HCT116 (cell line): ENCODE results near the gene OPRD1. TPM values are rescaled to one million over a fixed set of nuclear protein-coding genes. Genes with fewer than 3 reads are reported as not detected.

ENCODE experiments used
- ATAC-seq: fragments of 200-7000 bp; cut with Tn5 transposase; 2 replicates; pipeline ENCODE4 v1.9.1; 2020; ENCODE audit warnings: mild to moderate bottlenecking, moderate library complexity
- BruUV-seq: library from RNA; stranded (reverse); fragments of 400-500 nt; replicated peaks from 2 replicates; lab custom pipeline; 2021; lab: Mats Ljungman, UMichigan
- CTCF ChIA-PET: fragments of 300-600 bp; sonication (Branson Sonifier 250); formaldehyde crosslinking; loops from one replicate; lab custom pipeline; 2021; ENCODE audit warnings: antibody characterized with exemption; lab: Charles Lee
- POLR2A ChIA-PET: fragments of 300-600, 350-600 bp; sonication (Branson Sonifier 250); formaldehyde crosslinking; loops from one replicate; lab custom pipeline; 2021; ENCODE audit warnings: antibody characterized with exemption; lab: Charles Lee
- RAD21 ChIA-PET, 2 experiments: fragments of 300-600 bp; sonication (Branson Sonifier 250); formaldehyde crosslinking; loops; one replicate each; lab custom pipeline; 2023; ENCODE audit warnings: low total read pairs in 2 of 2; ENCODE audit not compliant: uncharacterized antibody in 2 of 2, unreplicated experiment in 2 of 2, low non-redundant PET in 1 of 2; lab: Charles Lee
- DNase-seq: peaks from one replicate; pipeline ENCODE4 v3.0.0-alpha.2; 2010; ENCODE audit warnings: low read depth, low spot score
- H2AFZ ChIP-seq: fragments of 200-600 bp; shearing (Covaris generic), sonication (generic); 2 replicates; pipeline ENCODE4 v1.6.1; 2017; ENCODE audit warnings: low read depth, mixed run types, mixed read lengths, antibody characterized with exemption, low read length; ENCODE audit not compliant: poor library complexity, severe bottlenecking
- H3K27ac ChIP-seq: 2 replicates; pipeline ENCODE4 v1.5.1; 2012; ENCODE audit warnings: low read depth, low read length
- H3K27me3 ChIP-seq: fragments of 200-600 bp; sonication (generic); 2 replicates; pipeline ENCODE4 v1.6.1; 2016; ENCODE audit warnings: mixed run types, low read length, mixed read lengths; ENCODE audit not compliant: insufficient read depth
- H3K36me3 ChIP-seq, 2 experiments: fragments of 200-500 bp in 1 of 2; fragments of 200-600 bp in 1 of 2; sonication (Bioruptor generic) in 1 of 2; sonication (generic) in 1 of 2; 2 replicates each; pipeline versions ENCODE4 v1.5.1 to v1.6.1; 2014 to 2016; ENCODE audit warnings: low read length in 2 of 2, inconsistent platforms in 1 of 2, mixed read lengths in 1 of 2, mixed run types in 1 of 2; ENCODE audit not compliant: insufficient read depth in 2 of 2, control insufficient read depth in 1 of 2
- H3K4me1 ChIP-seq, 2 experiments: fragments of 200-600 bp in 1 of 2; sonication (generic) in 1 of 2; 2 replicates each; pipeline versions ENCODE4 v1.5.1 to v1.6.1; 2012 to 2017; ENCODE audit warnings: low read length in 2 of 2, inconsistent platforms in 1 of 2, mild to moderate bottlenecking in 1 of 2, mixed read lengths in 1 of 2, mixed run types in 1 of 2, moderate library complexity in 1 of 2; ENCODE audit not compliant: insufficient read depth in 2 of 2, control insufficient read depth in 1 of 2
- H3K4me2 ChIP-seq: fragments of 200-600 bp; sonication (generic); 2 replicates; pipeline ENCODE4 v1.6.1; 2017; ENCODE audit warnings: mixed run types, low read length, mixed read lengths
- H3K4me3 ChIP-seq, 2 experiments: fragments of 200-600 bp in 1 of 2; sonication (generic) in 1 of 2; replicated peaks in 1 of 2; 2 replicates each; pipeline ENCODE4 v1.5.1; 2011 to 2016; ENCODE audit warnings: low read length in 2 of 2, control low read depth in 1 of 2, low read depth in 1 of 2, mild to moderate bottlenecking in 1 of 2, mixed read lengths in 1 of 2, mixed run types in 1 of 2
- H3K79me2 ChIP-seq: fragments of 200-600 bp; sonication (generic); 2 replicates; pipeline ENCODE4 v1.6.1; 2017; ENCODE audit warnings: mild to moderate bottlenecking, mixed run types, low read length, moderate library complexity, mixed read lengths; ENCODE audit not compliant: insufficient read depth
- H3K9ac ChIP-seq: fragments of 200-600 bp; sonication (generic); 2 replicates; pipeline ENCODE4 v1.6.1; 2016; ENCODE audit warnings: low read length, mixed read lengths
- H3K9me2 ChIP-seq: fragments of 200-600 bp; sonication (generic), shearing (Covaris generic); 2 replicates; pipeline ENCODE4 v1.6.1; 2017; ENCODE audit warnings: mixed run types, mild to moderate bottlenecking, moderate library complexity; ENCODE audit not compliant: insufficient read depth
- H3K9me3 ChIP-seq, 2 experiments: fragments of 200-500 bp in 1 of 2; fragments of 200-600 bp in 1 of 2; sonication (Bioruptor generic) in 1 of 2; sonication (generic) in 1 of 2; 2 replicates each; pipeline ENCODE4 v1.6.1; 2014 to 2017; ENCODE audit warnings: low read length in 2 of 2, mixed read lengths in 2 of 2, inconsistent platforms in 1 of 2, low read depth in 1 of 2, mild to moderate bottlenecking in 1 of 2, mixed run types in 1 of 2, moderate library complexity in 1 of 2; ENCODE audit not compliant: control insufficient read depth in 1 of 2, insufficient read depth in 1 of 2
- H4K20me1 ChIP-seq: fragments of 200-600 bp; sonication (generic), shearing (Covaris generic); 2 replicates; pipeline ENCODE4 v1.6.1; 2017; ENCODE audit warnings: mixed run types, mild to moderate bottlenecking, moderate library complexity; ENCODE audit not compliant: insufficient read depth
- CBX3 ChIP-seq: IDR thresholded peaks from 2 replicates; pipeline ENCODE4 v1.6.1; 2012; ENCODE audit warnings: low read depth
- EGR1 ChIP-seq: IDR thresholded peaks from 2 replicates; pipeline ENCODE4 v1.6.1; 2012; ENCODE audit warnings: low read depth
- ELF1 ChIP-seq: IDR thresholded peaks from 2 replicates; pipeline ENCODE4 v1.6.1; 2012; ENCODE audit warnings: low read depth, borderline replicate concordance
- EZH2 ChIP-seq: fragments of 200-600 bp; sonication (generic); IDR thresholded peaks from 2 replicates; pipeline ENCODE4 v1.6.1; 2017; ENCODE audit warnings: antibody characterized with exemption, mixed run types
- FOSL1 ChIP-seq: IDR thresholded peaks from 2 replicates; pipeline ENCODE4 v1.6.1; 2012; ENCODE audit warnings: low read depth
- JUND ChIP-seq: IDR thresholded peaks from 2 replicates; pipeline ENCODE4 v1.6.1; 2012
- POLR2AphosphoS5 ChIP-seq: IDR thresholded peaks from 2 replicates; pipeline ENCODE4 v1.6.1; 2011; ENCODE audit warnings: mild to moderate bottlenecking, low read depth, low read length, moderate library complexity
- RAD21 ChIP-seq: IDR thresholded peaks from 2 replicates; pipeline ENCODE4 v1.6.1; 2012; ENCODE audit warnings: low read depth, mild to moderate bottlenecking
- TCF7L2 ChIP-seq: IDR thresholded peaks from 2 replicates; pipeline ENCODE4 v1.7.0; 2011; ENCODE audit warnings: borderline replicate concordance, inconsistent platforms; ENCODE audit not compliant: insufficient read depth, insufficient read length; ENCODE audit errors: extremely low read depth
- YY1 ChIP-seq: IDR thresholded peaks from 2 replicates; pipeline ENCODE4 v1.6.1; 2011; ENCODE audit warnings: low read length, low read depth, moderate library complexity, mild to moderate bottlenecking; ENCODE audit not compliant: insufficient replicate concordance; ENCODE audit errors: extremely low read depth
- ZNF274 ChIP-seq: fragments of 200-500 bp; sonication (Bioruptor generic); IDR thresholded peaks from 2 replicates; pipeline ENCODE4 v1.6.1; 2014; ENCODE audit warnings: mild to moderate bottlenecking, low read depth, low read length, inconsistent platforms
- intact Hi-C: fragments of 100-400 bp; cut with micrococcal nuclease; formaldehyde crosslinking; loops from 2 replicates; pipeline ENCODE4 v1.10.0; 2022
- total RNA-seq: library from RNA; stranded (reverse); gene quantifications from one replicate; pipeline ENCODE4 v1.2.1, GENCODE V29; 2021; ENCODE audit not compliant: unreplicated experiment
- TF ChIP-seq, protein P1 (sequence below): IDR thresholded peaks from 2 replicates; pipeline ENCODE4 v1.6.1; 2012; ENCODE audit warnings: low read depth
- TF ChIP-seq, protein P2 (sequence below), 3 experiments: fragments of 200-600 bp in 1 of 3; sonication (generic) in 1 of 3; IDR thresholded peaks in 2 of 3; conservative IDR thresholded peaks in 1 of 3; 2 replicates each; pipeline ENCODE4 v1.5.1; 2012 to 2017; ENCODE audit warnings: low read depth in 2 of 3, low read length in 2 of 3, antibody characterized with exemption in 1 of 3, borderline replicate concordance in 1 of 3, control low read depth in 1 of 3, mild to moderate bottlenecking in 1 of 3, mixed read lengths in 1 of 3, mixed run types in 1 of 3, moderate library complexity in 1 of 3; ENCODE audit not compliant: insufficient read depth in 1 of 3
- TF ChIP-seq, protein P3 (sequence below): IDR thresholded peaks from 2 replicates; pipeline ENCODE4 v1.6.1; 2011; ENCODE audit warnings: mild to moderate bottlenecking, low read length, moderate library complexity; ENCODE audit not compliant: insufficient replicate concordance; ENCODE audit errors: extremely low read depth
- TF ChIP-seq, protein P4 (sequence below): IDR thresholded peaks from 2 replicates; pipeline ENCODE4 v1.6.1; 2012

Gene OPRD1
- total RNA-seq, 1 experiment from 2014 or later = not detected

DNA sequence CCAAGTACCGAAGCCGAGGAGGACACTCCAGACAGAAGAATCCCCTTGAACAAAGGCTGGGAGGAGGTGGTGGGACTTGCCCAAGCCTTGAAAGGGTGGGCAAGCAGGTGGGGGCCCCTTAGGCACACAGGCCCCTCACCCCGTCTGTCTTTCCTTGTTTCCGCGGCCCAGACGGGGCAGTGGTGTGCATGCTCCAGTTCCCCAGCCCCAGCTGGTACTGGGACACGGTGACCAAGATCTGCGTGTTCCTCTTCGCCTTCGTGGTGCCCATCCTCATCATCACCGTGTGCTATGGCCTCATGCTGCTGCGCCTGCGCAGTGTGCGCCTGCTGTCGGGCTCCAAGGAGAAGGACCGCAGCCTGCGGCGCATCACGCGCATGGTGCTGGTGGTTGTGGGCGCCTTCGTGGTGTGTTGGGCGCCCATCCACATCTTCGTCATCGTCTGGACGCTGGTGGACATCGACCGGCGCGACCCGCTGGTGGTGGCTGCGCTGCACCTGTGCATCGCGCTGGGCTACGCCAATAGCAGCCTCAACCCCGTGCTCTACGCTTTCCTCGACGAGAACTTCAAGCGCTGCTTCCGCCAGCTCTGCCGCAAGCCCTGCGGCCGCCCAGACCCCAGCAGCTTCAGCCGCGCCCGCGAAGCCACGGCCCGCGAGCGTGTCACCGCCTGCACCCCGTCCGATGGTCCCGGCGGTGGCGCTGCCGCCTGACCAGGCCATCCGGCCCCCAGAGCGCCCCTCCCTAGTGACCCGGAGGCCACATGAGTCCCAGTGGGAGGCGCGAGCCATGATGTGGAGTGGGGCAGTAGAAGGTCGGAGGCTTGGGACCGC, 50.8 kb downstream of the OPRD1 start (continued):
- TF ChIP-seq YY1 (no peak), CBX3 (no peak)
- TF ChIP-seq, protein P1, sequence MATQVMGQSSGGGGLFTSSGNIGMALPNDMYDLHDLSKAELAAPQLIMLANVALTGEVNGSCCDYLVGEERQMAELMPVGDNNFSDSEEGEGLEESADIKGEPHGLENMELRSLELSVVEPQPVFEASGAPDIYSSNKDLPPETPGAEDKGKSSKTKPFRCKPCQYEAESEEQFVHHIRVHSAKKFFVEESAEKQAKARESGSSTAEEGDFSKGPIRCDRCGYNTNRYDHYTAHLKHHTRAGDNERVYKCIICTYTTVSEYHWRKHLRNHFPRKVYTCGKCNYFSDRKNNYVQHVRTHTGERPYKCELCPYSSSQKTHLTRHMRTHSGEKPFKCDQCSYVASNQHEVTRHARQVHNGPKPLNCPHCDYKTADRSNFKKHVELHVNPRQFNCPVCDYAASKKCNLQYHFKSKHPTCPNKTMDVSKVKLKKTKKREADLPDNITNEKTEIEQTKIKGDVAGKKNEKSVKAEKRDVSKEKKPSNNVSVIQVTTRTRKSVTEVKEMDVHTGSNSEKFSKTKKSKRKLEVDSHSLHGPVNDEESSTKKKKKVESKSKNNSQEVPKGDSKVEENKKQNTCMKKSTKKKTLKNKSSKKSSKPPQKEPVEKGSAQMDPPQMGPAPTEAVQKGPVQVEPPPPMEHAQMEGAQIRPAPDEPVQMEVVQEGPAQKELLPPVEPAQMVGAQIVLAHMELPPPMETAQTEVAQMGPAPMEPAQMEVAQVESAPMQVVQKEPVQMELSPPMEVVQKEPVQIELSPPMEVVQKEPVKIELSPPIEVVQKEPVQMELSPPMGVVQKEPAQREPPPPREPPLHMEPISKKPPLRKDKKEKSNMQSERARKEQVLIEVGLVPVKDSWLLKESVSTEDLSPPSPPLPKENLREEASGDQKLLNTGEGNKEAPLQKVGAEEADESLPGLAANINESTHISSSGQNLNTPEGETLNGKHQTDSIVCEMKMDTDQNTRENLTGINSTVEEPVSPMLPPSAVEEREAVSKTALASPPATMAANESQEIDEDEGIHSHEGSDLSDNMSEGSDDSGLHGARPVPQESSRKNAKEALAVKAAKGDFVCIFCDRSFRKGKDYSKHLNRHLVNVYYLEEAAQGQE = no peak

DNA sequence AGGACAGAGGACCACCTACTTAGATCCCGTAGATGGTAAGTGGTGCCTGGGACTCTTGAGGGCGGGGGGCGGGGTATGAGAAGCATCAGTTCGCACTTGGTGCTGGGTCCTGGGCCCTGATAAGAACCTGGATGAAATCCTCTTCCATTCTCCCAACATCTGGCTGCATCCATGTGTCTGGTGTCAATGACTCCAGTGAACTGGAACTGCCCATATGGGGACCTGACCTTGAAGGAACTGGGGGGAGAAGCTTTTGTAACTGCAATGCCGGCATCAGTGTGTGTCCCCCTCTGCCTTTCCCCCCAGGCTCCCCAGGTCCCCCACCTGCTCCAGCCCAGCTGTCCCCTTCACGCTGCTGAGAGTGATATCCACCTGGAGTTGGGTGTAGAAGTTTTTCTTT, 52.7 kb downstream of the OPRD1 start:
- no peaks in the 10 kb centered on the region for H4K20me1 ChIP-seq
- no peaks in the 10 kb centered on the region for H3K79me2 ChIP-seq
- no peak for DNase-seq
- no peaks in the 10 kb centered on the region for H3K9me3 ChIP-seq
- H2AFZ ChIP-seq = no peak overlapping the region
- no peak overlapping the region for H3K4me2 ChIP-seq
- no TSS peak for BruUV-seq
- no peak overlapping the region for H3K4me3 ChIP-seq
- H3K27ac ChIP-seq = no peak overlapping the region
- CTCF ChIA-PET = no interaction called here
- no peaks in the 10 kb centered on the region for H3K9me2 ChIP-seq
- peaks cover 0 to 7% of the 10 kb centered on the region in 2 experiments; a peak in 1 of 4 replicates for H3K4me1 ChIP-seq
- no peaks in the 10 kb centered on the region for H3K36me3 ChIP-seq
- intact Hi-C loops = no loop called here
- no peak for ATAC-seq
- POLR2A ChIA-PET = no interaction called here
- H3K9ac ChIP-seq = no peak overlapping the region
- H3K27me3 ChIP-seq = no peaks in the 10 kb centered on the region
- RAD21 ChIA-PET = no interaction called here
- no peak for TF ChIP-seq ELF1
- no peak for TF ChIP-seq RAD21
- no peak for TF ChIP-seq POLR2AphosphoS5
- TF ChIP-seq EGR1 = no peak
- TF ChIP-seq, protein P2, sequence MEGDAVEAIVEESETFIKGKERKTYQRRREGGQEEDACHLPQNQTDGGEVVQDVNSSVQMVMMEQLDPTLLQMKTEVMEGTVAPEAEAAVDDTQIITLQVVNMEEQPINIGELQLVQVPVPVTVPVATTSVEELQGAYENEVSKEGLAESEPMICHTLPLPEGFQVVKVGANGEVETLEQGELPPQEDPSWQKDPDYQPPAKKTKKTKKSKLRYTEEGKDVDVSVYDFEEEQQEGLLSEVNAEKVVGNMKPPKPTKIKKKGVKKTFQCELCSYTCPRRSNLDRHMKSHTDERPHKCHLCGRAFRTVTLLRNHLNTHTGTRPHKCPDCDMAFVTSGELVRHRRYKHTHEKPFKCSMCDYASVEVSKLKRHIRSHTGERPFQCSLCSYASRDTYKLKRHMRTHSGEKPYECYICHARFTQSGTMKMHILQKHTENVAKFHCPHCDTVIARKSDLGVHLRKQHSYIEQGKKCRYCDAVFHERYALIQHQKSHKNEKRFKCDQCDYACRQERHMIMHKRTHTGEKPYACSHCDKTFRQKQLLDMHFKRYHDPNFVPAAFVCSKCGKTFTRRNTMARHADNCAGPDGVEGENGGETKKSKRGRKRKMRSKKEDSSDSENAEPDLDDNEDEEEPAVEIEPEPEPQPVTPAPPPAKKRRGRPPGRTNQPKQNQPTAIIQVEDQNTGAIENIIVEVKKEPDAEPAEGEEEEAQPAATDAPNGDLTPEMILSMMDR (IDR thresholded peaks at IDR 0.05 in 2 of 3, conservative IDR thresholded peaks at IDR 0.05 in 1 of 3; ENCODE audit: borderline replicate concordance in 1 of 3, insufficient read depth in 1 of 3, low read depth in 2 of 3, low read length in 2 of 3) = no peak
- TF ChIP-seq ZNF274 = no peak
- TF ChIP-seq, protein P3, sequence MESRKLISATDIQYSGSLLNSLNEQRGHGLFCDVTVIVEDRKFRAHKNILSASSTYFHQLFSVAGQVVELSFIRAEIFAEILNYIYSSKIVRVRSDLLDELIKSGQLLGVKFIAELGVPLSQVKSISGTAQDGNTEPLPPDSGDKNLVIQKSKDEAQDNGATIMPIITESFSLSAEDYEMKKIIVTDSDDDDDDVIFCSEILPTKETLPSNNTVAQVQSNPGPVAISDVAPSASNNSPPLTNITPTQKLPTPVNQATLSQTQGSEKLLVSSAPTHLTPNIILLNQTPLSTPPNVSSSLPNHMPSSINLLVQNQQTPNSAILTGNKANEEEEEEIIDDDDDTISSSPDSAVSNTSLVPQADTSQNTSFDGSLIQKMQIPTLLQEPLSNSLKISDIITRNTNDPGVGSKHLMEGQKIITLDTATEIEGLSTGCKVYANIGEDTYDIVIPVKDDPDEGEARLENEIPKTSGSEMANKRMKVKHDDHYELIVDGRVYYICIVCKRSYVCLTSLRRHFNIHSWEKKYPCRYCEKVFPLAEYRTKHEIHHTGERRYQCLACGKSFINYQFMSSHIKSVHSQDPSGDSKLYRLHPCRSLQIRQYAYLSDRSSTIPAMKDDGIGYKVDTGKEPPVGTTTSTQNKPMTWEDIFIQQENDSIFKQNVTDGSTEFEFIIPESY = no peak
- TF ChIP-seq, protein P4, sequence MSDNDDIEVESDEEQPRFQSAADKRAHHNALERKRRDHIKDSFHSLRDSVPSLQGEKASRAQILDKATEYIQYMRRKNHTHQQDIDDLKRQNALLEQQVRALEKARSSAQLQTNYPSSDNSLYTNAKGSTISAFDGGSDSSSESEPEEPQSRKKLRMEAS = no peak
- TF ChIP-seq TCF7L2 = no peak
- TF ChIP-seq FOSL1 = no peak
- no peak for TF ChIP-seq EZH2
- TF ChIP-seq JUND = no peak
